Measurements from ENCODE around the gene LRRC32.

Gene LRRC32

GRCh38 chr11:76626266-76626665 is 44.3 kb downstream of the LRRC32 start:
- DNase-seq = no peak

GRCh38 chr11:76625472-76626186 is 44.9 kb downstream of the LRRC32 start:
- DNase-seq = no peak

- DNase-seq = no peak
These were observed 45.8 kb downstream of the LRRC32 start for GRCh38 chr11:76624500-76625379.

- no peak for DNase-seq
These were observed 46.6 kb downstream of the LRRC32 start for GRCh38 chr11:76623884-76624419.

GRCh38 chr11:76623171-76623883 is 47.2 kb downstream of the LRRC32 start:
- DNase-seq = no peak

- DNase-seq = no peak
These were observed 48.0 kb downstream of the LRRC32 start for GRCh38 chr11:76622493-76623094.

GRCh38 chr11:76621868-76622267 is 48.7 kb downstream of the LRRC32 start:
- DNase-seq = no peak

- no peak for DNase-seq
These were observed 49.1 kb downstream of the LRRC32 start for GRCh38 chr11:76621466-76621865.

- DNase-seq = no peak
These were observed 50.1 kb downstream of the LRRC32 start for GRCh38 chr11:76620489-76620888.

- DNase-seq = peak; percentile 16
These were observed 50.7 kb downstream of the LRRC32 start for GRCh38 chr11:76619801-76620200.

- no peak for DNase-seq
These were observed 52.8 kb downstream of the LRRC32 start for GRCh38 chr11:76617553-76618265.

- no peak for DNase-seq
These were observed 53.6 kb downstream of the LRRC32 start for GRCh38 chr11:76616676-76617552.

GRCh38 chr11:76615950-76616349 is 54.6 kb downstream of the LRRC32 start:
- DNase-seq = no peak

- DNase-seq = no peak
These were observed 55.9 kb downstream of the LRRC32 start for GRCh38 chr11:76614471-76615179.

GRCh38 chr11:76613901-76614300 is 56.6 kb downstream of the LRRC32 start:
- DNase-seq = no peak

- DNase-seq = no peak
These were observed 58.3 kb downstream of the LRRC32 start for GRCh38 chr11:76612226-76612625.

- DNase-seq = peak; percentile 42
These were observed 59.6 kb downstream of the LRRC32 start for GRCh38 chr11:76610871-76611475.

GRCh38 chr11:76610371-76610770 is 60.2 kb downstream of the LRRC32 start:
- no peak for DNase-seq

GRCh38 chr11:76609736-76610370 is 60.7 kb downstream of the LRRC32 start:
- DNase-seq = no peak
